ENCODE data around the gene ASXL2.

ASXL2 gene

DNA sequence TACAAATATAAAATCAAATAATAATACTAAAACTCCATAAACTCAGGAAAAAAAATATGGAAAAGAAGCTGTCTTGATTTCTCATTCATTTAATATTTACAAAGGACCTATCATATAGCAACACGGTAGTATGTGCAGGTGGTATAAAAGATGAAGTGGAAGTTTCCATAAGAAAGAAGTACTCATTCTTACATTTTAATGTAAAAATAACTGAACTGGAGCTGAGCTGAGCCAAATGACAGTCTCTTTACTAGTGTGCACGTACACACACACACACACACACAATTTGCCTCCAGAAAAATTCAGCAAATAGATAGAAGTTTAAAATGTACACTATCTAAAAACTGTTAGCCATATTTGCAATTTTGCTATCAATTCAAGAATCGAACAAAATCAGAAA is 54.1 kb downstream of the ASXL2 start:
- no peak overlapping the region for H3K27ac ChIP-seq
- TF ChIP-seq, protein P1, sequence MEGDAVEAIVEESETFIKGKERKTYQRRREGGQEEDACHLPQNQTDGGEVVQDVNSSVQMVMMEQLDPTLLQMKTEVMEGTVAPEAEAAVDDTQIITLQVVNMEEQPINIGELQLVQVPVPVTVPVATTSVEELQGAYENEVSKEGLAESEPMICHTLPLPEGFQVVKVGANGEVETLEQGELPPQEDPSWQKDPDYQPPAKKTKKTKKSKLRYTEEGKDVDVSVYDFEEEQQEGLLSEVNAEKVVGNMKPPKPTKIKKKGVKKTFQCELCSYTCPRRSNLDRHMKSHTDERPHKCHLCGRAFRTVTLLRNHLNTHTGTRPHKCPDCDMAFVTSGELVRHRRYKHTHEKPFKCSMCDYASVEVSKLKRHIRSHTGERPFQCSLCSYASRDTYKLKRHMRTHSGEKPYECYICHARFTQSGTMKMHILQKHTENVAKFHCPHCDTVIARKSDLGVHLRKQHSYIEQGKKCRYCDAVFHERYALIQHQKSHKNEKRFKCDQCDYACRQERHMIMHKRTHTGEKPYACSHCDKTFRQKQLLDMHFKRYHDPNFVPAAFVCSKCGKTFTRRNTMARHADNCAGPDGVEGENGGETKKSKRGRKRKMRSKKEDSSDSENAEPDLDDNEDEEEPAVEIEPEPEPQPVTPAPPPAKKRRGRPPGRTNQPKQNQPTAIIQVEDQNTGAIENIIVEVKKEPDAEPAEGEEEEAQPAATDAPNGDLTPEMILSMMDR (conservative IDR thresholded peaks at IDR 0.05) = no peak

DNA sequence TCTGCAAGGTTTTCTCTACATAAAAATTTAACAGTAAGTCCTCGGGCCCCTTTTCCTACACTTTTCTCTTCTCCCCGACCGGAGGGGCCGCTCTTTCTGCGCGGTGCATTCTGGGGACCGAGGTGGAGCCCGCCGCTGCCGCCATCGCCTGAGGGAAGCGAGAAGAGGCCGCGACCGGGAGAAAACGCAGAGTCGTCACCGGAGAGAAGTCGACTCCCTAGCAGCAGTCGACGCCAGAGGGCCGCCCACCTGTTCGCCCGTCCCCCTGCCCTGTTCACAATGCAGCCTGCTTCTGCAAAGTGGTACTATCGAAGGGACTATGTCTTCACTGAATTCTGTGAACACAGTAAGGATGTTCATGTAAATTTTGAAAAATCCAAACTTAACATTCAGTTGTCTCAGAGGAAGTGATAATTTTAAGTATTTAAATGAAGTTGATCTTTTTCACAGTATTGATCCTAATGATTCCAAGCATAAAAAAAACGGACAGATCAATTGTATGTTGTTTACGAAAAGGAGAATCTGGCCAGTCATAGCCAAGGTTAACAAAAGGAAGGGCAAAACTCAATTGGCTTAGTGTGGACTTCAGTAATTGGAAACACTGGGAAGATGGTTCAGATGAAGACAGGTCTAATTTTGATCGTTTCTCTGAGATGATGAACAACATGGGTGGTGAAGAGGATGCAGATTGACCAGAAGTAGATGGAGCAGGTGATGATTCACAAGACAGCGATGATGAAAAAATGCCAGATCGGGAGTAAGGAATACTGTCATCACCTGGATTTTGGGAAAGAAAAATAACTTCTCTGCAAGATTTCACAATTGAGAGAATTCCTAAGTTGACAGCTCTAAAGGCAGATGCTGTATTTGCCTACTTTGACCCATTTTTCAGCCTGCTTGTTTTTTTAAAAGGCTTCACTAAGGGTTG is 55.8 kb downstream of the ASXL2 start:
- TF ChIP-seq, protein P1 (conservative IDR thresholded peaks at IDR 0.05) = no peak
- H3K27ac ChIP-seq = peak overlapping the region; percentile 91

DNA sequence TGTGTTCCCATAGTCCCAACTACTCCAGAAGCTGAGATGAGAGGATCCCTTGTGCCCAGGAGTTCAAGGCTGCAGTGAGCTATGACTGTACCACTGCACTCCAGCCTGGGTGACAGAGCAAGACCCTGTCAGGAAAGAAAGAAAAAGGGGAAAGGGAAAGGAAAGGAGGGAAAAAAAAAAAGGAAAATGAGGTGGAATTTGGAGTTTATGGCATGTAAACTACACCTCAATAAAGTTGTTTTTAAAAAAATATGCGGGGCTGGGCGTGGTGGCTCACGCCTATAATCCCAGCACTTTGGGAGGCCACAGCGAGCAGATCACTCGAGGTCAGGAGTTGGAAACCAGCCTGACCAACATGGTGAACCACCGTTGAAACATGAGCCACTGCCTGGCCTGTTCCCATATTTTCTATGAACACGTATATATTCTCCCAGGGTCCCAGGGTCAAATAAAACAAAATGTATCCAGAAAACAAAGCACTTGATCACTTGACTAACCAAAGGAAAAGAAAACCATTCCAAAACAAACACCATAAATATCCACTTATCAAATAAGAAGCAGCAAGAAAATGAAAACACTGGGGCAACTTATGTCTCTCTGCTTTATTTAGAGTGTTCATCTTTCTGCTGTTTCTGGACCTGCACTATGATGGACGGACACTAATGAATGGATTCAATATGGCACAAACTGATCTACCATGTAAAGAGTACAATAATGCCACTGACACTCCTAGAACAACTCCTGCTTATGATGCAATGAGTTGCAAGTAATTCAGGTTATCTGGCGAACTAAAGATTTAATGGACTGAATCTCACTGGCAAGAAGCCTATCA is 56.8 kb downstream of the ASXL2 start:
- peak overlapping the region; percentile 91 for H3K27ac ChIP-seq
- TF ChIP-seq, protein P1 (conservative IDR thresholded peaks at IDR 0.05) = no peak

DNA sequence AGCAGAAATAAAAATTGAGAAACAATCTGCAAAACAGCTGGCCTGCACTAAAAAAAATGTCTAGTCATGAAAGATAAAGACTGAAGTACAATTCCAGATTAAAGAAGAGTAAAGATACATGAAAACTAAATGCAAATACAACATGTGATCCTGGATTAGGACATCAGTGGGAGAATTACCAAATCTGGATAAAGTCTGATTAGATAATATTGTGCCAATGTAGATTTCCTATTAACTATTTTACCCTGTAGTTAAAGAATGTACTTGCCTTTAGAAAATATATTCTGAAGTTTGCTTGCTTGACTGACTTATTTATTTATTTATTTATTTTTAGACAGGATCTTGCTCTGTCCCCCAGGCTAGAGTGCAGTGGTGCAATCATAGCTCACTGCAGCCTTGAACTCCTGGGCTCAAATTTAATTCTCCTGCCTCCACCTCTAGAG is 58.7 kb downstream of the ASXL2 start:
- TF ChIP-seq, protein P1 (conservative IDR thresholded peaks at IDR 0.05) = no peak
- no peak overlapping the region for H3K27ac ChIP-seq

DNA sequence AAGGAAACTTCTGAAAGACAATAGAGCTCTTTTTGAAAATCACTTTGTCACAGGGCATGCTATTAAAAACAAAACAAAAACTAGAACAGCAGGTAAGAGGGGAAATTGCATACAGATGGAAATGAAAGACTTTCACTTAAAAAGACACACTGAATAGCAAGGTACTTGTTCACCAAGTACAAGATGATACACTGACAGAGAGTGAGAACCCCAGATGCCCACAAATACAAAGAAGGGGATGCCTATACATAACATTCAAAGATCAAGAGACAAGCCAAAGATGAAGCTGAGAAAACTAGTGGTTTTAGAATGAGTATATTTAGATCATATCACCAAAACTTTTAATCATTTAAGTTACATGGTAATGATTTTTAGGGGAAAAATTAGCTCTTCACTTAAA is 60.7 kb downstream of the ASXL2 start:
- no peak overlapping the region for H3K27ac ChIP-seq
- TF ChIP-seq, protein P1 (conservative IDR thresholded peaks at IDR 0.05) = no peak

DNA sequence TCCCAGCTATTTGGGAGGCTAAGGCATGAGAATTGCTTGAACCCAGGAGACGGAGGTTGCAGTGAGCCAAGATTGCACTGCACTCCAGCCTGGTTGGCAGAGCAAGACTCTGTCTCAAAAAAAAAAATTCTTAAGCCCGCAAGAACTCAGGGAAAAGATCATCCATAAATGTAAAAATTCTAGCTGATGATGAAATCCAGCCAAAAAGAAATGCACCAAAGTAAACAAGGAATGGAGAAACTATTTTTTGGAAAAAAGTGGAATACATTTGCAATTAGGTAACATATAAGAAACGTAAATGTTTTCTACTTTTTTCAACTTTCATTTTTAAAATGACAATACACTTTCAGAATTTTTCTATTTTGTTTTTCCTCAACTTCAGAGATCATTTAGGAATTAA is 61.3 kb downstream of the ASXL2 start:
- TF ChIP-seq, protein P1 (conservative IDR thresholded peaks at IDR 0.05) = no peak
- no peak overlapping the region for H3K27ac ChIP-seq

DNA sequence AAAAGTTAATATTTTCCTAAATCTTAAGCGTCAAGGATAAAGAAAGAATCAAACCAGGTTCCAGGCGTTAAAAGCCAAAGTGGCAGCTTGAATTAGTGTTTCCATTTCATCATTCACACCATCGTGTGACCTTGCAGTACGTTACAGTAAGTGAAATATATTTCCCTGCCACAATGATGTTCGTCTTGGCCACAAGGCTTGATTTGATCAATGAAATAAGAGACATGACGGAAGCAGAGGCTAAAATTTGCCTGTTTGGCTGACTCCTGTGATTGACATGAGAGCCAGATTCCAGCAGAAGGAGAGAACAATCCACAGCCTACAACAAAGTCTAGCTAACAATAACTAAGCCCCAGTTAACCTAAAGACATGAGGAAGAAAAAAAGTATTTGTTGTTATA is 62.0 kb downstream of the ASXL2 start:
- no peak overlapping the region for H3K27ac ChIP-seq
- TF ChIP-seq, protein P1 (conservative IDR thresholded peaks at IDR 0.05) = no peak
